ENCODE data around the gene ARHGEF26. TPM values are rescaled to one million over a fixed set of nuclear protein-coding genes. Genes with fewer than 3 reads are reported as not detected.

The ARHGEF26 gene
- total RNA-seq, 1 experiment from 2014 or later, result 13.7 TPM

GRCh38 chr3:154225536-154225935 lies 104.3 kb downstream of the ARHGEF26 start:
- Mint-ChIP-seq H3K9me3 (no peaks in the 10 kb centered on the region), H3K27ac (no peak overlapping the region), H3K36me3 (ENCODE audit: insufficient read depth in 1 of 3, low read depth in 3 of 3) (no peaks in the 10 kb centered on the region), H3K4me1 (peaks cover 3 to 4% of the 10 kb centered on the region in 2 experiments; a peak in 3 of 4 replicates), H3K4me3 (no peak overlapping the region), H3K27me3 (ENCODE audit: low read depth) (no peaks in the 10 kb centered on the region)
- no peak overlapping the region for H2BK12ac ChIP-seq (ENCODE audit: insufficient read length, low read depth, low read length)
- no peak overlapping the region for H3K4me2 ChIP-seq (ENCODE audit: insufficient read depth, insufficient read length, low read length)
- H3K79me1 ChIP-seq (ENCODE audit: insufficient read depth, low read depth, low read length, poor library complexity, severe bottlenecking), result no peaks in the 10 kb centered on the region
- H3K27ac ChIP-seq (ENCODE audit: insufficient read length, low read depth, low read length), result no peak overlapping the region
- H3K23ac ChIP-seq (ENCODE audit: insufficient read length, low read depth, low read length), result no peak overlapping the region
- no peaks in the 10 kb centered on the region for H3K4me1 ChIP-seq (ENCODE audit: insufficient read depth, low read length)
- H4K20me1 ChIP-seq (ENCODE audit: control insufficient read depth, insufficient read depth, insufficient read length), result no peaks in the 10 kb centered on the region
- no peaks in the 10 kb centered on the region for H3K23me2 ChIP-seq (ENCODE audit: insufficient read length, low read depth, low read length, poor library complexity, severe bottlenecking)
- H4K91ac ChIP-seq (ENCODE audit: insufficient read length, low read depth, low read length), result no peak overlapping the region
- H2BK20ac ChIP-seq (ENCODE audit: low read depth, low read length, poor library complexity, severe bottlenecking), result no peak overlapping the region
- no peak overlapping the region for H2AK5ac ChIP-seq (ENCODE audit: insufficient read length, low read length)
- no peak overlapping the region for H2BK5ac ChIP-seq (ENCODE audit: insufficient read length, low read length)
- H3K18ac ChIP-seq (ENCODE audit: insufficient read length, low read depth, low read length), result no peak overlapping the region
- no peak overlapping the region for H3K56ac ChIP-seq (ENCODE audit: insufficient read length, low read depth, low read length)
- DNase-seq, result no peak
- H4K5ac ChIP-seq (ENCODE audit: insufficient read length, low read depth, low read length), result no peak overlapping the region
- no peaks in the 10 kb centered on the region for H3K27me3 ChIP-seq (ENCODE audit: insufficient read depth, low read length)
- no peaks in the 10 kb centered on the region for H3K9me3 ChIP-seq (ENCODE audit: control insufficient read depth, low read depth, low read length)
- H3K9ac ChIP-seq (ENCODE audit: extremely low read depth, insufficient read length, low read length), result no peak overlapping the region
- no peak overlapping the region for H2BK15ac ChIP-seq (ENCODE audit: low read depth, low read length)
- no peak overlapping the region for H2AFZ ChIP-seq (ENCODE audit: low read length)
- no peaks in the 10 kb centered on the region for H3K79me2 ChIP-seq (ENCODE audit: insufficient read depth, low read length)
- TF ChIP-seq, protein P1, sequence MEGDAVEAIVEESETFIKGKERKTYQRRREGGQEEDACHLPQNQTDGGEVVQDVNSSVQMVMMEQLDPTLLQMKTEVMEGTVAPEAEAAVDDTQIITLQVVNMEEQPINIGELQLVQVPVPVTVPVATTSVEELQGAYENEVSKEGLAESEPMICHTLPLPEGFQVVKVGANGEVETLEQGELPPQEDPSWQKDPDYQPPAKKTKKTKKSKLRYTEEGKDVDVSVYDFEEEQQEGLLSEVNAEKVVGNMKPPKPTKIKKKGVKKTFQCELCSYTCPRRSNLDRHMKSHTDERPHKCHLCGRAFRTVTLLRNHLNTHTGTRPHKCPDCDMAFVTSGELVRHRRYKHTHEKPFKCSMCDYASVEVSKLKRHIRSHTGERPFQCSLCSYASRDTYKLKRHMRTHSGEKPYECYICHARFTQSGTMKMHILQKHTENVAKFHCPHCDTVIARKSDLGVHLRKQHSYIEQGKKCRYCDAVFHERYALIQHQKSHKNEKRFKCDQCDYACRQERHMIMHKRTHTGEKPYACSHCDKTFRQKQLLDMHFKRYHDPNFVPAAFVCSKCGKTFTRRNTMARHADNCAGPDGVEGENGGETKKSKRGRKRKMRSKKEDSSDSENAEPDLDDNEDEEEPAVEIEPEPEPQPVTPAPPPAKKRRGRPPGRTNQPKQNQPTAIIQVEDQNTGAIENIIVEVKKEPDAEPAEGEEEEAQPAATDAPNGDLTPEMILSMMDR (conservative IDR thresholded peaks at IDR 0.05), result no peak
- H3T11ph ChIP-seq (ENCODE audit: low read length), result no peak overlapping the region
- H3K14ac ChIP-seq (ENCODE audit: insufficient read depth, low read length), result no peak overlapping the region
- no CpG with 5 or more reads among the region's 2 CpGs for WGBS (ENCODE audit: extremely low coverage, insufficient read length, low lambda C conversion rate)
- no peak overlapping the region for H4K8ac ChIP-seq (replicated peaks; ENCODE audit: insufficient read length, low read depth, low read length)
- H2BK120ac ChIP-seq (ENCODE audit: low read depth, low read length, poor library complexity, severe bottlenecking), result no peak overlapping the region
- H3K4ac ChIP-seq (ENCODE audit: low read depth, low read length), result no peak overlapping the region

Data from H9 (cell line).